Measurements from ENCODE around the gene AUP1. TPM values are rescaled to one million over a fixed set of nuclear protein-coding genes. Genes with fewer than 3 reads are reported as not detected.

AUP1 gene
- total and polyA plus RNA-seq, 2 donors (not counting 3 experiments of a cell fraction or from before 2014, with no cell fraction given) = 103 to 187 TPM

GRCh38 chr2:74512744-74513604, 16.5 kb downstream of the AUP1 start:
- H4K20me1 ChIP-seq (replicated peaks; ENCODE audit: control insufficient read depth, extremely low read depth, insufficient read depth, low read length) = no peaks in the 10 kb centered on the region
- intact Hi-C loops (cut with micrococcal nuclease) (no loop called here), dilution Hi-C loops (cut with MboI; ENCODE audit: extremely low pct_ligation_motif_present, low sequenced_read_pairs) (no loop called here)
- H3K27ac ChIP-seq (ENCODE audit: insufficient read depth, low read depth, low read length) = no peak overlapping the region
- no peak overlapping the region for H3K4me3 ChIP-seq (replicated peaks in 1 of 3; ENCODE audit: insufficient read depth in 1 of 3, low read depth in 1 of 3, low read length in 3 of 3)
- no peak for FAIRE-seq
- H3K36me3 ChIP-seq (ENCODE audit: control insufficient read depth in 2 of 2, extremely low read depth in 1 of 2, insufficient read depth in 2 of 2, low read length in 2 of 2) = no peaks in the 10 kb centered on the region
- H3K27me3 ChIP-seq (ENCODE audit: control insufficient read depth in 2 of 2, insufficient read depth in 2 of 2, low read length in 2 of 2) = peaks cover 75 to 95% of the 10 kb centered on the region in 2 experiments
- no peak for TF ChIP-seq FOS (IDR thresholded peaks at IDR 0.05; ENCODE audit: borderline replicate concordance, insufficient read depth, low read length)
- TF ChIP-seq EZH2 (IDR thresholded peaks at IDR 0.05; ENCODE audit: borderline replicate concordance, low read depth, low read length, severe bottlenecking) = peak; percentile 89
- CTCF ChIA-PET = no interaction called here
- H3K9me3 ChIP-seq (replicated peaks; ENCODE audit: control insufficient read depth, insufficient read depth, low read length) = no peaks in the 10 kb centered on the region
- no peak overlapping the region for H3K4me2 ChIP-seq (ENCODE audit: insufficient read depth, low read length)
- BruUV-seq (replicated peaks) = no TSS peak
- DNase-seq (ENCODE audit: low read depth, low spot score) = no peak
- H3K9ac ChIP-seq (replicated peaks; ENCODE audit: extremely low read depth, insufficient read depth, low read length) = no peak overlapping the region
- POLR2A ChIA-PET = no interaction called here
- H3K9me1 ChIP-seq (replicated peaks; ENCODE audit: control insufficient read depth, extremely low read depth, insufficient read depth, low read length) = no peaks in the 10 kb centered on the region
- no peak overlapping the region for H2AFZ ChIP-seq (ENCODE audit: low read depth, low read length)
- H3K4me1 ChIP-seq (ENCODE audit: control insufficient read depth, extremely low read depth, insufficient read depth, low read length) = peaks cover 11% of the 10 kb centered on the region
- H3K79me2 ChIP-seq (ENCODE audit: control insufficient read depth, insufficient read depth, low read length) = no peaks in the 10 kb centered on the region

GRCh38 chr2:74511104-74511989, 18.2 kb downstream of the AUP1 start:
- Histone ChIP-seq H3K79me2 (ENCODE audit: control insufficient read depth, insufficient read depth, low read length) (peaks cover 2% of the 10 kb centered on the region), H3K9me1 (replicated peaks; ENCODE audit: control insufficient read depth, extremely low read depth, insufficient read depth, low read length) (no peaks in the 10 kb centered on the region), H3K4me1 (ENCODE audit: control insufficient read depth, extremely low read depth, insufficient read depth, low read length) (peaks cover 16% of the 10 kb centered on the region), H3K9ac (replicated peaks; ENCODE audit: extremely low read depth, insufficient read depth, low read length) (no peak overlapping the region), H3K27ac (ENCODE audit: insufficient read depth, low read depth, low read length) (no peak overlapping the region), H4K20me1 (replicated peaks; ENCODE audit: control insufficient read depth, extremely low read depth, insufficient read depth, low read length) (no peaks in the 10 kb centered on the region), H3K27me3 (ENCODE audit: control insufficient read depth in 2 of 2, insufficient read depth in 2 of 2, low read length in 2 of 2) (peaks cover 62 to 79% of the 10 kb centered on the region in 2 experiments), H3K4me2 (ENCODE audit: insufficient read depth, low read length) (no peak overlapping the region), H3K36me3 (ENCODE audit: control insufficient read depth in 2 of 2, extremely low read depth in 1 of 2, insufficient read depth in 2 of 2, low read length in 2 of 2) (no peaks in the 10 kb centered on the region), H3K4me3 (replicated peaks in 1 of 3; ENCODE audit: insufficient read depth in 1 of 3, low read depth in 1 of 3, low read length in 3 of 3) (no peak overlapping the region), H2AFZ (ENCODE audit: low read depth, low read length) (no peak overlapping the region), H3K9me3 (replicated peaks; ENCODE audit: control insufficient read depth, insufficient read depth, low read length) (no peaks in the 10 kb centered on the region)
- TF ChIP-seq, protein P1, sequence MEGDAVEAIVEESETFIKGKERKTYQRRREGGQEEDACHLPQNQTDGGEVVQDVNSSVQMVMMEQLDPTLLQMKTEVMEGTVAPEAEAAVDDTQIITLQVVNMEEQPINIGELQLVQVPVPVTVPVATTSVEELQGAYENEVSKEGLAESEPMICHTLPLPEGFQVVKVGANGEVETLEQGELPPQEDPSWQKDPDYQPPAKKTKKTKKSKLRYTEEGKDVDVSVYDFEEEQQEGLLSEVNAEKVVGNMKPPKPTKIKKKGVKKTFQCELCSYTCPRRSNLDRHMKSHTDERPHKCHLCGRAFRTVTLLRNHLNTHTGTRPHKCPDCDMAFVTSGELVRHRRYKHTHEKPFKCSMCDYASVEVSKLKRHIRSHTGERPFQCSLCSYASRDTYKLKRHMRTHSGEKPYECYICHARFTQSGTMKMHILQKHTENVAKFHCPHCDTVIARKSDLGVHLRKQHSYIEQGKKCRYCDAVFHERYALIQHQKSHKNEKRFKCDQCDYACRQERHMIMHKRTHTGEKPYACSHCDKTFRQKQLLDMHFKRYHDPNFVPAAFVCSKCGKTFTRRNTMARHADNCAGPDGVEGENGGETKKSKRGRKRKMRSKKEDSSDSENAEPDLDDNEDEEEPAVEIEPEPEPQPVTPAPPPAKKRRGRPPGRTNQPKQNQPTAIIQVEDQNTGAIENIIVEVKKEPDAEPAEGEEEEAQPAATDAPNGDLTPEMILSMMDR (IDR thresholded peaks at IDR 0.05; ENCODE audit: extremely low read depth in 1 of 2, insufficient read depth in 1 of 2, low read depth in 1 of 2, low read length in 2 of 2) = no peak
- TF ChIP-seq EZH2 (IDR thresholded peaks at IDR 0.05; ENCODE audit: borderline replicate concordance, low read depth, low read length, severe bottlenecking) = peak; percentile 61
- ChIA-PET CTCF (interaction anchor here (1.5 kb wide), 1 partner anchor 75 kb away, joined by 4 read pairs; no protein-coding TSS in a partner anchor), POLR2A (interaction anchor here (0.7 kb wide), 1 partner anchor 74 kb away, joined by 3 read pairs; no protein-coding TSS in a partner anchor)
- intact Hi-C loops (cut with micrococcal nuclease) (no loop called here), dilution Hi-C loops (cut with MboI; ENCODE audit: extremely low pct_ligation_motif_present, low sequenced_read_pairs) (no loop called here)
- DNase-seq (ENCODE audit: low read depth, low spot score) (no peak), FAIRE-seq (no peak)
- BruUV-seq (replicated peaks) = no TSS peak

Data from endothelial cell of umbilical vein (primary cell).